OCI-LY1 (cell line): Measurements from ENCODE around the gene GOLIM4.

Experiments used
- H2AFZ ChIP-seq: fragments of 200-600 bp; sonication (generic), shearing (Covaris generic); 2 replicates; pipeline ENCODE4 v1.6.0; 2014; ENCODE audit warnings: antibody characterized with exemption, mild to moderate bottlenecking, low read length
- H3F3A ChIP-seq: fragments of 200-600 bp; sonication (generic), shearing (Covaris generic); 2 replicates; pipeline ENCODE4 v1.6.0; 2014; ENCODE audit warnings: mild to moderate bottlenecking, antibody characterized with exemption, low read length, moderate library complexity; ENCODE audit not compliant: insufficient read depth
- H3K27ac ChIP-seq: fragments of 200-600 bp; sonication (generic); 2 replicates; pipeline ENCODE4 v1.5.1; 2014; ENCODE audit warnings: low read length, mixed run types, mild to moderate bottlenecking, low read depth; ENCODE audit not compliant: poor library complexity, severe bottlenecking
- H3K27me3 ChIP-seq: fragments of 200-600 bp; sonication (generic); 2 replicates; pipeline ENCODE4 v1.6.0; 2014; ENCODE audit warnings: antibody characterized with exemption, mild to moderate bottlenecking, low read length, moderate library complexity; ENCODE audit not compliant: insufficient read depth
- H3K36me3 ChIP-seq: fragments of 200-600 bp; sonication (generic); 2 replicates; pipeline ENCODE4 v1.6.1; 2014; ENCODE audit warnings: mild to moderate bottlenecking, antibody characterized with exemption, low read length, moderate library complexity, mixed read lengths; ENCODE audit not compliant: insufficient read depth
- H3K4me1 ChIP-seq: fragments of 200-600 bp; sonication (generic); 2 replicates; pipeline ENCODE4 v1.5.1; 2014; ENCODE audit warnings: mild to moderate bottlenecking, low read length, moderate library complexity; ENCODE audit not compliant: insufficient read depth, severe bottlenecking
- H3K4me2 ChIP-seq: fragments of 200-600 bp; sonication (generic), shearing (Covaris generic); 2 replicates; pipeline ENCODE4 v1.6.1; 2014; ENCODE audit warnings: low read length
- H3K4me3 ChIP-seq: fragments of 200-600 bp; sonication (generic); 2 replicates; pipeline ENCODE4 v1.5.1; 2014; ENCODE audit warnings: low read length, low read depth, mild to moderate bottlenecking, mixed read lengths; ENCODE audit not compliant: poor library complexity, severe bottlenecking
- H3K79me2 ChIP-seq: fragments of 200-600 bp; shearing (Covaris generic); 2 replicates; pipeline ENCODE4 v1.6.1; 2016; ENCODE audit warnings: mixed run types, low read length, mixed read lengths; ENCODE audit not compliant: insufficient read depth
- H3K9ac ChIP-seq: fragments of 200-600 bp; sonication (generic), shearing (Covaris generic); 2 replicates; pipeline ENCODE4 v1.6.1; 2014; ENCODE audit warnings: mild to moderate bottlenecking, low read length, mixed read lengths
- H3K9me2 ChIP-seq: fragments of 200-600 bp; sonication (generic), shearing (Covaris generic); 2 replicates; pipeline ENCODE4 v1.6.1; 2014; ENCODE audit warnings: low read depth, mild to moderate bottlenecking, low read length, mixed read lengths
- H3K9me3 ChIP-seq: fragments of 200-600 bp; shearing (Covaris generic); 2 replicates; pipeline ENCODE4 v1.6.1; 2014; ENCODE audit warnings: low read length, mixed read lengths
- H4K20me1 ChIP-seq: fragments of 200-600 bp; sonication (generic), shearing (Covaris generic); 2 replicates; pipeline ENCODE4 v1.6.0; 2016; ENCODE audit warnings: mild to moderate bottlenecking, low read length; ENCODE audit not compliant: insufficient read depth
- CTCF ChIP-seq: fragments of 200-600 bp; sonication (generic), shearing (Covaris generic); IDR thresholded peaks from 2 replicates; pipeline ENCODE4 v1.5.1; 2017; ENCODE audit warnings: mild to moderate bottlenecking, antibody characterized with exemption, low read length, moderate library complexity, mixed read lengths
- EZH2 ChIP-seq: fragments of 200-600 bp; sonication (generic), shearing (Covaris generic); IDR thresholded peaks from 2 replicates; pipeline ENCODE4 v1.8.0; 2017; ENCODE audit warnings: borderline replicate concordance, mixed run types, mild to moderate bottlenecking, antibody characterized with exemption, low read length, moderate library complexity, mixed read lengths

GOLIM4 gene

GRCh38 chr3:168006584-168006983 lies 89.1 kb downstream of the GOLIM4 start:
- Histone ChIP-seq H3K9me3 (no peaks in the 10 kb centered on the region), H3K36me3 (peaks cover 11% of the 10 kb centered on the region), H3K4me1 (no peaks in the 10 kb centered on the region), H3K4me3 (no peak overlapping the region), H3F3A (no peaks in the 10 kb centered on the region), H3K9ac (no peak overlapping the region), H3K79me2 (no peaks in the 10 kb centered on the region), H3K27ac (no peak overlapping the region), H3K9me2 (no peaks in the 10 kb centered on the region), H3K27me3 (no peaks in the 10 kb centered on the region), H2AFZ (no peak overlapping the region), H3K4me2 (no peak overlapping the region), H4K20me1 (no peaks in the 10 kb centered on the region)
- TF ChIP-seq EZH2 = no peak
- no peak for TF ChIP-seq CTCF

- H3F3A ChIP-seq = no peaks in the 10 kb centered on the region
- no peaks in the 10 kb centered on the region for H3K27me3 ChIP-seq
- no peaks in the 10 kb centered on the region for H3K9me2 ChIP-seq
- no peak overlapping the region for H3K27ac ChIP-seq
- no peak overlapping the region for H3K4me3 ChIP-seq
- TF ChIP-seq EZH2 = no peak
- TF ChIP-seq CTCF = no peak
- no peaks in the 10 kb centered on the region for H3K9me3 ChIP-seq
- no peak overlapping the region for H3K4me2 ChIP-seq
- no peaks in the 10 kb centered on the region for H3K36me3 ChIP-seq
- H3K4me1 ChIP-seq = no peaks in the 10 kb centered on the region
- no peaks in the 10 kb centered on the region for H4K20me1 ChIP-seq
- H3K9ac ChIP-seq = no peak overlapping the region
- H3K79me2 ChIP-seq = no peaks in the 10 kb centered on the region
- no peak overlapping the region for H2AFZ ChIP-seq
Observed at GRCh38 chr3:168003911-168004310, 91.8 kb downstream of the GOLIM4 start.

GRCh38 chr3:168002786-168003368 lies 92.8 kb downstream of the GOLIM4 start:
- Histone ChIP-seq H3K4me2 (no peak overlapping the region), H3K27ac (no peak overlapping the region), H2AFZ (no peak overlapping the region)

More at GRCh38 chr3:168002786-168003368, 92.8 kb downstream of the GOLIM4 start:
- Histone ChIP-seq H4K20me1 (no peaks in the 10 kb centered on the region), H3K9me2 (no peaks in the 10 kb centered on the region), H3F3A (no peaks in the 10 kb centered on the region), H3K4me3 (no peak overlapping the region), H3K4me1 (no peaks in the 10 kb centered on the region), H3K27me3 (no peaks in the 10 kb centered on the region), H3K9me3 (no peaks in the 10 kb centered on the region), H3K79me2 (no peaks in the 10 kb centered on the region), H3K36me3 (no peaks in the 10 kb centered on the region), H3K9ac (no peak overlapping the region)
- no peak for TF ChIP-seq CTCF
- TF ChIP-seq EZH2 = no peak
